Measurements from ENCODE around the gene VPS54.

Gene VPS54

GRCh38 chr2:63893163-63893562 is 126.1 kb downstream of the VPS54 start:
- no peak for DNase-seq

GRCh38 chr2:63891488-63892030 is 127.7 kb downstream of the VPS54 start:
- DNase-seq, result no peak

- DNase-seq, result no peak
Observed at GRCh38 chr2:63890678-63891077, 128.6 kb downstream of the VPS54 start.

- peak; percentile 51 for DNase-seq
Observed at GRCh38 chr2:63888490-63889402, 130.5 kb downstream of the VPS54 start.

- no peak for DNase-seq
Observed at GRCh38 chr2:63888053-63888452, 131.2 kb downstream of the VPS54 start.

GRCh38 chr2:63886445-63886844 is 132.8 kb downstream of the VPS54 start:
- DNase-seq, result no peak

GRCh38 chr2:63882395-63883105 is 136.7 kb downstream of the VPS54 start:
- no peak for DNase-seq

GRCh38 chr2:63881205-63881604 is 138.0 kb downstream of the VPS54 start:
- no peak for DNase-seq

GRCh38 chr2:63880625-63881024 is 138.6 kb downstream of the VPS54 start:
- no peak for DNase-seq

GRCh38 chr2:63879876-63880433 is 139.3 kb downstream of the VPS54 start:
- no peak for DNase-seq

- DNase-seq, result no peak
Observed at GRCh38 chr2:63878486-63878885, 140.7 kb downstream of the VPS54 start.

GRCh38 chr2:63876311-63876710 is 142.9 kb downstream of the VPS54 start:
- DNase-seq, result no peak

GRCh38 chr2:63875559-63876245 is 143.5 kb downstream of the VPS54 start:
- no peak for DNase-seq

- DNase-seq, result no peak
Observed at GRCh38 chr2:63875131-63875527, 144.1 kb downstream of the VPS54 start.

- no peak for DNase-seq
Observed at GRCh38 chr2:63874204-63875130, 144.8 kb downstream of the VPS54 start.

GRCh38 chr2:63872571-63873328 is 146.5 kb downstream of the VPS54 start:
- no peak for DNase-seq

GRCh38 chr2:63871864-63872263 is 147.4 kb downstream of the VPS54 start:
- no peak for DNase-seq

GRCh38 chr2:63870679-63871078 is 148.5 kb downstream of the VPS54 start:
- DNase-seq, result no peak

- DNase-seq, result no peak
Observed at GRCh38 chr2:63866009-63866709, 153.1 kb downstream of the VPS54 start.

GRCh38 chr2:63865159-63865799 is 153.9 kb downstream of the VPS54 start:
- no peak for DNase-seq

Measured in activated naive CD4-positive, alpha-beta T cell treated with anti-CD3 and anti-CD28 coated beads, Interleukin-2, amount 50 U/mL, for 16 hours (primary cell).